TTC549 (cell line): Measurements from ENCODE around the gene PFKP.

ENCODE experiments used
- FAIRE-seq: peaks from 2 replicates; lab custom pipeline; 2012; peaks lifted over from hg19 to GRCh38; lab: Jason Lieb, UNC

The PFKP gene

DNA sequence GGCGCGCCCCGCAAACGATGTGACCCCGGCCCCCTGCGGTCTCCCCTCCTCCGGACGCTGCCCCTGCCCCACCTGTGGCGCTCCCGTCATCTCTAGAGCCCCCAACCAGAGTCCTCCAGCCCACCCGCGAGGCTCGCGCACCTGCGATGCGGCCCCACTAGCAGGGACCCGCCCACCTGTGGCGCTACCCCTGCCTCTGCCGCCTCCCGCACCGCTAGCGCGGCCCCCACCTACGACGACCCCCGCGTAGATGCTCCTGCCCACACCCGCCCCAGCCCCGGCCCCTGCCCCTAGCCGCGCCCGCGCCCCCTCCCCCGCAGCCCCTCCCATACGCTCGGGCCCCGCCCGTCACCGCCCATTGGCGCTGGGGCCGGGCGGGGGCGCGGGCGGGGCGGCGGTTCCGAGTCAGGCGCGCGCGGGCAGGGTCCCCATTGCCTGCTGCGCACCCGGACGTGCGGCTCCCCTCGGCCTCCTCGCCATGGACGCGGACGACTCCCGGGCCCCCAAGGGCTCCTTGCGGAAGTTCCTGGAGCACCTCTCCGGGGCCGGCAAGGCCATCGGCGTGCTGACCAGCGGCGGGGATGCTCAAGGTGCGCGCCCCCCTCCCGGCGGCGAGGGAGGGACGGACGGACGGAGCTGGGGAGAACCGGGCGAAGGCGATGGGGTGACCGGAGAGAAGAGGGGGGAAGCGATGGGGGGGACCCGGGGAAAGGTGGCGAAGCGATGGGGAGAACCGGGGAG lies at the start of gene PFKP:
TSS of gene PFKP (plus strand) at position 431 of the 741 bp plus-strand sequence. CDS start at position 479, 48 bp downstream.
- FAIRE-seq = no peak

- FAIRE-seq = no peak
These were observed 49.1 kb upstream of the PFKP start for GRCh38 chr10:3018247-3018646.

DNA sequence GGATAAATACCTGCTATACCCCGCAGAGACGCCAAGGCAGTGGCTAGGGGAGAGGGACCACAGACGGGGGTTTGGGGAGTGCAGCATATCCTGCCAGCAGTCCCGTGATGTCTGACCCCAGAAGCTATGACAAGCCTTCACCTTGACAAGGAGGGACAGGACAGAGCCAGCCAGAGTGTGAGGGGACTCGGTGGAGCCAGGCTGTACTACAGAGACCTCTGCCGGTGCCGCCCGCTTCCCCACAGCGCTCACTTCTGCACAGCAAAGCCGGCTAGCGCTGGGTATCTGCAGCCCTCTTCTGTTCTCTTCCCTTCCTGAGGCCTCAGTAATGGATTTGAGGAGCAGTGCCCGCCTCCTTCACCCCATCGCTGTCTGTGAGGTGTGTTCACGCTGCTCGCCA lies 47.0 kb upstream of the PFKP start:
- no peak for FAIRE-seq

GRCh38 chr10:3020881-3021280 lies 46.5 kb upstream of the PFKP start:
- no peak for FAIRE-seq

DNA sequence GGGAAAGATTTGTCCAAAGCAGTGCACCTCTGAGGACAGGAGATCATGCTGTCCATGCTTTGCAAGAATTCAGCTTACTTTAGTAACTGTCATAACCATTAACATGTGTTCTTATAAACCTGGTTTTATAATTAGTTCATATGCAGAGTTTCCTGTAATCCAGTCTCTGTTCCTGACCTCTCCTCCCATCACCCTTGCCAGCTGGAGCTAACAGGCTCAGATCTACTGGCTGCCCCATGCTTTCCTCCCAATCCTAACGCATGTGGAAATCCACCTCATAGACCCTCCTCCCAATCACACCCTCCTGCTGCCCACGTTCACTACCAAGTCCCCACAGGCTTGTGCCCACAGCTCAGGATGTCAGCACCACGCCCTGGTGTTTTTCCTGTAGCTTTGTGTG lies 45.3 kb upstream of the PFKP start:
- FAIRE-seq = no peak

- no peak for FAIRE-seq
These were observed 43.5 kb upstream of the PFKP start for GRCh38 chr10:3023892-3024291.

- no peak for FAIRE-seq
These were observed 42.2 kb upstream of the PFKP start for GRCh38 chr10:3025026-3025683.

DNA sequence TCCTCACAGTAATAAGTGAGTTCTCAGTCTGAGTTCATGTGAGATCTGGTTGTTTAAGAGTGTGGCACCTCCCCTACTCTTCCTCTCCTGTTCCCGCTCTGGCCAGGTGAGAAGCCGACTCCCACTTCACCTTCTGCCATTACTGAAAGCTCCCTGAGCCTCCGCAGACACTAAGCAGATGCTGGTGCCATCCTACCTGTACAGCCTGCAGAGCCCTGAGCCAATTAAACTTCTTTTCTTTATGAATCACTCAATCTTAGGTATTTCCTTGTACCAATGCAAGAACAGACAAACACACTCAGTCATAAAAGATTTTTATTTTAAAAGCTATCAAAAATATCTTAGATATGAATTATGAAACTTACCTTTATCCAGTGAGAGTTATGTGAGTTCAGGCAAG lies 39.5 kb upstream of the PFKP start:
- no peak for FAIRE-seq

- no peak for FAIRE-seq
These were observed 38.9 kb upstream of the PFKP start for GRCh38 chr10:3028441-3028840.

DNA sequence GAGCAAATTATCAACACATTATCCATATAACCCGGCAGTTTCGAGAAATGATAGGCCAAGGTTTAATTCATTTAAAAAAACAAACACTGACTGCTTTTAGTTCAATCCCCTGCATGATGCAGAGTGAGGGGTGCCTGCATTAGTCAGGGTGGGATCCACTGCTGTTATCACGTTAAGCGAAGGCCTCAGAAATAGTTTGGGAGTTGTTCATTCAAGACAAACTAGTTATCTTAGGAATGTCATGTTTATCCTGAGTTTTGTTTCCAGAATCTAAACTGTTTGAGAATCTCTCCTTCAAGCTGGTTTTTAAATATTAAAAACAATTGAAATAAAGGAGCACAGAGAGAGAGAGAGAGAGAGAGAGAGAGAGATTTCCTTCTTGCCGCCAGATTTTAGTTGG lies 36.6 kb upstream of the PFKP start:
- FAIRE-seq = no peak

- no peak for FAIRE-seq
These were observed 35.9 kb upstream of the PFKP start for GRCh38 chr10:3031490-3031889.

- no peak for FAIRE-seq
These were observed 33.4 kb upstream of the PFKP start for GRCh38 chr10:3033925-3034324.

DNA sequence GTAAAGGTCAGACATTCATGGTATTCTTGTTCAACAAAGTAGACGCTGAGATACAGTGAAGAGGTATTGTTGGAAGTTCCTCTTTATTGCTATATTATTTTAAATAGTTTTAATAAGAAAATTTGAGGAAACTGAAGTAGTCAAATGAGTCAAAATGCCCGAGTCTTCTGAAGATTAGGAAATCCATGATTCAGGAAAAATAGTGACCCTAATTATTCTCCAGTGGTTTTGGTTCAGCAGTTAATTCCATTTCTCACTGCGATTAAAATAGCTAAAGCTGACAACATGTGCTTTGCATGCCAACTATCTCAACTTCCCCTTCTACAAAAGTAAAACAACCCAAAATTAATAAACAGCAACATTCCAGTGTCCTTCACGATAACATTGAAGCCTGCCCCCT lies 32.7 kb upstream of the PFKP start:
- FAIRE-seq = no peak

GRCh38 chr10:3036155-3037021 lies 31.0 kb upstream of the PFKP start:
- FAIRE-seq = no peak

- no peak for FAIRE-seq
These were observed 30.2 kb upstream of the PFKP start for GRCh38 chr10:3037182-3037581.

DNA sequence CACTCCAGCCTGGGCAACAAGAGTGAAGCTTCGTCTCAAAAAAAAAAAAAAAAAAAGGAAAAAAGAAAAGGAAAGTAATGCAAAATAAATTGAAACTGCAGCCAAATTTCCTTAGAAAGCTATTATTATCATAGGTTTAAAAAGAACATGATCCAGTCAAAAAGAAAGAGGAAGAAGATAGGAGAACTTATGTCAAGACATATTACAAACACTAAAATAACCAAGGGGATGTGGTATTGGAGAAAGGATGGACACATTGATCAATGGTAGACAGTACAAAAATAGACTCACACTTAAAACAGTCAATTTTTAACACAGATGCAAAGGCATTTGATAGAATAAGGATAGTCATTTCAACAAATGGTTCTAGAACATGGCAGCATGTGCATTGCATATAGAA lies 27.3 kb upstream of the PFKP start:
- FAIRE-seq = no peak

DNA sequence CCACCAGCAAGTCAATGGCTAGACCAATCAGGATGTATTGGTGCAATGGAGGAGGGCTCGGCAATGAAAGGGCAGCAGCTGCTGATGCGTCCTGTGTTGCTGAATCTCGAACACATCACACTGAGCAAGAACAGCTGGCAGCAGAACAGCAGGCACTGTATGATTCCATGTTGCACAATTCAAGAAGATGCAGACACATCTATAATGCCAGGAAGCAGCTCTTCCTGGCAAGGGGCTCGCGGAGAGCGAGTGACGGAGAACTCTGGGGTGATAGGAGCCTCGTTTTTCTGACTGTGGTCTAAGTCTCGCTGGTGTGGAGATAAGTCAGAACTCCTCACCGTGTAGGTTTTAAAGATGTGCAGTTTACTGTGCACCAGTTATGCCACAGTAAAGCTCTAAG lies 24.8 kb upstream of the PFKP start:
- FAIRE-seq = no peak

GRCh38 chr10:3043512-3044368 lies 23.6 kb upstream of the PFKP start:
- peak; percentile 38 for FAIRE-seq

DNA sequence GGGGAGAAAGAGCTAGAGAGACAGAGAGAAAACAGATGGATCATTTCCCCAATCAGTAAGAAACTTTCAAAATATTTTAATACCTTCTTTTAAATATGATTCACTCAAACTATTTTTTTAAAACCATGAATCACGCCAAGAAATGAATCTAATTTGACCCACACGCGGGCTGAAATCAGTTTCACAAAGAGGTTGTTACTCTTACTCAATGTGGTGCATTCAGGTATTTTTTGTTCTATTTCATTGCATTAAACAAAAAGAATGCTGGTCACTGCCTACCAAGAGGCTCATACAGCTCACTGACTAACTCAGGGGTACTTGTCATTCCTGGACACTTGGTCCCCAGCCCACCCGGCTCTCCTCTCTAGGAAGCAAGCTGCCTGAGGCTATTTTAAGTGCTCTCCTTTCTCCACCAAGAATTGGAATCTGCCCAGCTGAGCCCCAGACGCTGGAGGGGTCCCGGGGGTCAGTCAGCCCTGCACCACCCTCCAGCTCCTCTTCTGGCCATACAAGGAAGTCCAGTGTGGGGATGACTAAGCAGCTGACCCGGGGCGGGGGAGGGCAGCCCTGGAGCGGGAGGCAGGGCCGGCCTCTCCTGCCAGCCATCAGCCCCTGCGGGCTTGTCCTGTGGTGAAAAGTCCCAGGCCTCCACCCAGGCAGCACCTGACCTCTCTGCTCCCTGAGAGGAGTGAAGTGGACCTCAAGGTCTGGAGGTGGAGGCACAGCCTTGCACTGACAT lies 21.7 kb upstream of the PFKP start:
- no peak for FAIRE-seq

DNA sequence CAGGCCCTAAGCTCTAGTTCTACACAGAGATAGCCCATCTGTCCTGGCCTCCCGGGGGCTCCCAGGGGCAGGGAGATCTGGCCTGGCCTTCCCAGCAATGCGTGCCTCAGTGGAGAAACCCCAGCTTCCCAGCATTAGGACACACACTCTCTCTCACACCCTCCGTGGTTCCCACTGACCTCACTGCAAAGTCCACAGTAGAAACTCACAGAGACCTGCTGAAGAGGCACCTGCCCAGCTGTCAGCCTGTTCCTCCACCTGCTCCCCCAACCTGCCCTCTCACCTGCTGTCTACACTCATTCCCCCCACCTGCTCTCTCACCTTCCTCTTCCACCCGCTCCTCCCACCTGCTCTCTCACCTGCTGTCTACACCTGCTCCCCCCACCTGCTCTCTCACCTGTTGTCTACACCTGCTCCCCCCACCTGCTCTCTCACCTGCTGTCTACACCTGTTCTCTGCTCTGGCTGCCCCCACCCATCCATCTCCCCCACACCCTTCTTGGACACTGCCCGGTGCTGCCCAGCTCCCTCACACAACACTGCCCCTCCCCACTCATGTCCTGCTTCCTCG lies 21.1 kb upstream of the PFKP start:
- FAIRE-seq = no peak

GRCh38 chr10:3046981-3047547 lies 20.3 kb upstream of the PFKP start:
- no peak for FAIRE-seq
